Measurements from ENCODE around the gene PLCL1.

DNA sequence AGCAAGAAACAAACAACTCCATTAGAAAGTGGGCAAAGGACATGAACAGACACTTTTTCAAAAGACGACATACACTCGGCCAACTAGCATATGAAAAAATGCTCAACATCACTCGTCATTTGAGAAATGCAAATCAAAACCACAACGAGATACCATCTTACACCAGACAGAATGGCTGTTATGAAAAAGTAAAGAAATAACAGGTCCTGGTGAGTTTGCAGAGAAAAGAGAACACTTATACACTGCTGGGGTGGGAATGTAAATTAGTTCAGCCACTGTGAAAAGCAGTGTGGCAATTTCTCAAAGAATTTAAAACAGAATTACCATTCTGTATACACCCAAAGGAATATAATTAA, 130.5 kb downstream of the PLCL1 start:
- TF ChIP-seq POLR2AphosphoS5 (IDR thresholded peaks at IDR 0.05; ENCODE audit: borderline replicate concordance, low read depth, low read length) (no peak), EZH2 (IDR thresholded peaks at IDR 0.05) (no peak)

Data from SK-N-MC (cell line).